Lung (tissue), 12 donors: ENCODE measurements around the gene BTG1. TPM values are rescaled to one million over a fixed set of nuclear protein-coding genes. Genes with fewer than 3 reads are reported as not detected.
A peak's percentile ranks its signal among the peaks of the same experiment; 100 is the strongest.

Source experiments
- ATAC-seq: fragments of 200-7000 bp; cut with Tn5 transposase; one replicate; pipeline ENCODE4 v1.9.1; 2020; ENCODE audit warnings: moderate number of reproducible peaks; ENCODE audit not compliant: insufficient read depth, low FRiP score
- DNase-seq, 3 donors: peaks; one replicate each; pipeline ENCODE4 v3.0.0-alpha.2; 2013 to 2017
- H3K27ac ChIP-seq, 2 donors: one replicate each; pipeline ENCODE4 v1.5.1; 2013; ENCODE audit warnings: mild to moderate bottlenecking in 2 of 2, moderate library complexity in 2 of 2, control low read depth in 1 of 2, inconsistent platforms in 1 of 2, low read depth in 1 of 2, low read length in 1 of 2
- H3K27me3 ChIP-seq, 3 donors: one replicate each; pipeline ENCODE4 v1.5.1; 2013; ENCODE audit warnings: low read length in 2 of 3; ENCODE audit not compliant: control insufficient read depth in 3 of 3, insufficient read depth in 3 of 3
- H3K36me3 ChIP-seq, 4 donors: one replicate each; pipeline ENCODE4 v1.5.1; 2013; ENCODE audit warnings: low read length in 4 of 4, mild to moderate bottlenecking in 1 of 4, moderate library complexity in 1 of 4; ENCODE audit not compliant: control insufficient read depth in 4 of 4, insufficient read depth in 4 of 4
- H3K4me1 ChIP-seq, 5 donors: one replicate each; pipeline ENCODE4 v1.5.1; 2013; ENCODE audit warnings: low read length in 5 of 5, mild to moderate bottlenecking in 2 of 5, moderate library complexity in 1 of 5; ENCODE audit not compliant: control insufficient read depth in 5 of 5, insufficient read depth in 5 of 5
- H3K4me3 ChIP-seq: one replicate; pipeline ENCODE4 v1.5.1; 2013; ENCODE audit warnings: mild to moderate bottlenecking, control low read depth, moderate library complexity
- H3K9ac ChIP-seq, 2 donors: one replicate each; pipeline ENCODE4 v1.5.1; 2013; ENCODE audit warnings: low read length in 2 of 2, control low read depth in 1 of 2; ENCODE audit not compliant: insufficient read depth in 1 of 2
- H3K9me3 ChIP-seq, 4 donors: one replicate each; pipeline ENCODE4 v1.5.1; 2013; ENCODE audit warnings: low read length in 3 of 4, mild to moderate bottlenecking in 1 of 4, moderate library complexity in 1 of 4; ENCODE audit not compliant: control insufficient read depth in 4 of 4, insufficient read depth in 3 of 4
- WGBS, 2 donors: extraction: QIAGEN DNeasy Blood & Tissue Kit; methylation state at CpG; one replicate each; pipeline ENCODE4 v1.1.7; 2013; 5-methylcytosine and 5-hydroxymethylcytosine counted together
- polyA plus RNA-seq, 2 donors: library from polyadenylated mRNA; stranded (reverse); fragments of 200-250 nt; gene quantifications; one replicate each; pipeline ENCODE4 v1.2.1, GENCODE V29; 2013
- total RNA-seq, 2 donors: library from RNA; depleted of rRNA in 1 of 2; stranded (reverse); fragments of >200 nt in 1 of 2; gene quantifications; one replicate each; pipeline ENCODE4 v1.2.1, GENCODE V29; 2014 to 2021
- TF ChIP-seq, protein P1 (sequence below): IDR thresholded peaks from 2 replicates; pipeline ENCODE4 v1.5.1; 2012; ENCODE audit warnings: mild to moderate bottlenecking; ENCODE audit errors: control extremely low read depth, extremely low read depth
- donor health status: control.
- donor health status: control.
- donor health status: Bipolar disorder and iron deficiency.
- donor health status: healthy.
- donor health status: DM: yes; HTN: yes; CAD: no.

BTG1 gene
- total and polyA plus RNA-seq, 4 donors = 38.4 to 147 (median 89.7) TPM

GRCh38 chr12:92110083-92110640, 35.5 kb downstream of the BTG1 start:
- ATAC-seq (no peak), DNase-seq (no peak)
- Histone ChIP-seq H3K4me1 (peaks cover 0 to 45% (median 18%) of the 10 kb centered on the region in 5 donors), H3K9ac (no peak overlapping the region), H3K27me3 (no peaks in the 10 kb centered on the region), H3K27ac (no peak overlapping the region), H3K36me3 (no peaks in the 10 kb centered on the region), H3K4me3 (no peak overlapping the region), H3K9me3 (no peaks in the 10 kb centered on the region)
- TF ChIP-seq, protein P1, sequence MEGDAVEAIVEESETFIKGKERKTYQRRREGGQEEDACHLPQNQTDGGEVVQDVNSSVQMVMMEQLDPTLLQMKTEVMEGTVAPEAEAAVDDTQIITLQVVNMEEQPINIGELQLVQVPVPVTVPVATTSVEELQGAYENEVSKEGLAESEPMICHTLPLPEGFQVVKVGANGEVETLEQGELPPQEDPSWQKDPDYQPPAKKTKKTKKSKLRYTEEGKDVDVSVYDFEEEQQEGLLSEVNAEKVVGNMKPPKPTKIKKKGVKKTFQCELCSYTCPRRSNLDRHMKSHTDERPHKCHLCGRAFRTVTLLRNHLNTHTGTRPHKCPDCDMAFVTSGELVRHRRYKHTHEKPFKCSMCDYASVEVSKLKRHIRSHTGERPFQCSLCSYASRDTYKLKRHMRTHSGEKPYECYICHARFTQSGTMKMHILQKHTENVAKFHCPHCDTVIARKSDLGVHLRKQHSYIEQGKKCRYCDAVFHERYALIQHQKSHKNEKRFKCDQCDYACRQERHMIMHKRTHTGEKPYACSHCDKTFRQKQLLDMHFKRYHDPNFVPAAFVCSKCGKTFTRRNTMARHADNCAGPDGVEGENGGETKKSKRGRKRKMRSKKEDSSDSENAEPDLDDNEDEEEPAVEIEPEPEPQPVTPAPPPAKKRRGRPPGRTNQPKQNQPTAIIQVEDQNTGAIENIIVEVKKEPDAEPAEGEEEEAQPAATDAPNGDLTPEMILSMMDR = no peak
- 75 to 90% methylated on average over 1 of the region's 1 CpG for WGBS, 2 donors

- Histone ChIP-seq H3K36me3 (no peaks in the 10 kb centered on the region), H3K9me3 (no peaks in the 10 kb centered on the region), H3K4me1 (peaks cover 0 to 45% (median 18%) of the 10 kb centered on the region in 5 donors), H3K27ac (no peak overlapping the region), H3K9ac (no peak overlapping the region), H3K27me3 (no peaks in the 10 kb centered on the region), H3K4me3 (no peak overlapping the region)
- ATAC-seq (no peak), DNase-seq (no peak)
- WGBS, 2 donors = 95 to 99% methylated on average over 4 of the region's 4 CpGs
- TF ChIP-seq, protein P1 = no peak
Measured at GRCh38 chr12:92109613-92110012, 36.0 kb downstream of the BTG1 start.

- peak in 2 of 3 donors; percentile 74 to 83 for DNase-seq
- H3K27me3 ChIP-seq = no peaks in the 10 kb centered on the region
- WGBS, 2 donors = 8 to 45% methylated on average over 3 of the region's 3 CpGs
- H3K4me1 ChIP-seq = peaks cover 0 to 45% (median 18%) of the 10 kb centered on the region in 5 donors
- peak overlapping the region in 1 of 2 donors; percentile 34 for H3K9ac ChIP-seq
- no peaks in the 10 kb centered on the region for H3K36me3 ChIP-seq
- H3K27ac ChIP-seq = no peak overlapping the region
- no peak overlapping the region for H3K4me3 ChIP-seq
- TF ChIP-seq, protein P1 = no peak
- no peak for ATAC-seq
- H3K9me3 ChIP-seq = no peaks in the 10 kb centered on the region
Measured at GRCh38 chr12:92108651-92109050, 37.0 kb downstream of the BTG1 start.

GRCh38 chr12:92107621-92108131, 38.0 kb downstream of the BTG1 start:
- H3K27me3 ChIP-seq = no peaks in the 10 kb centered on the region
- DNase-seq (peak; percentile 23 to 52 (median 51)), ATAC-seq (no peak)
- H3K36me3 ChIP-seq = no peaks in the 10 kb centered on the region
- H3K4me3 ChIP-seq = no peak overlapping the region
- H3K9ac ChIP-seq = no peak overlapping the region
- peak overlapping the region in 1 of 2 donors; percentile 4 for H3K27ac ChIP-seq
- no peaks in the 10 kb centered on the region for H3K9me3 ChIP-seq
- 50 to 58% methylated on average over 7 of the region's 7 CpGs for WGBS, 2 donors
- peaks cover 0 to 45% (median 18%) of the 10 kb centered on the region in 5 donors for H3K4me1 ChIP-seq
- TF ChIP-seq, protein P1 = no peak
